HG02938 (cell line): ENCODE data around the gene SV2B.

ENCODE experiments used
- ATAC-seq: cut with Tn5 transposase; IDR thresholded peaks from one replicate; pipeline ENCODE4 v1.9.1; 2021; ENCODE audit warnings: mild to moderate bottlenecking, moderate library complexity; ENCODE audit not compliant: unreplicated experiment

The SV2B gene

DNA sequence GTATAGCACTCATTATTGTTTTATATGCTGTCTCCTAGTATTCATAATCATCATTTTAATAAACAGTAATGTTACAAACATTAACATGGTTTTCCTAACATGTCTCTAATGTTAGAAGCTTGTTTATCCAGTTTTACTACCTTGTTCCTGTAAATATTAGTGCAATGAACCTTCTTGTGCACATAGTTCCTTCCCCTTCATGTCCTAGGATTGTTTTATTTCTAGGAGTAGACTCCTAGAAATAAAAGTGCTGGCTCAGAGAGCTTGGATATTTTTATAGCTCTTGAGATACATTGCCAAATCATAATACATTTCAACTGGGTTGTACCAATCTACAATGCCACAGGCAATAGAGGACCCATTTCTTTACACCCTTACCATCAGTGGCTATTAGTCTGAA is 161.3 kb downstream of the SV2B start:
- no peak for ATAC-seq

GRCh38 chr15:91263632-91264531 is 163.8 kb downstream of the SV2B start:
- no peak for ATAC-seq

- ATAC-seq = no peak
Observed at GRCh38 chr15:91264651-91265351, 164.7 kb downstream of the SV2B start.

GRCh38 chr15:91265416-91265940 is 165.4 kb downstream of the SV2B start:
- no peak for ATAC-seq

GRCh38 chr15:91268510-91268909 is 168.5 kb downstream of the SV2B start:
- ATAC-seq = no peak

- ATAC-seq = no peak
Observed at GRCh38 chr15:91270747-91271146, 170.7 kb downstream of the SV2B start.

DNA sequence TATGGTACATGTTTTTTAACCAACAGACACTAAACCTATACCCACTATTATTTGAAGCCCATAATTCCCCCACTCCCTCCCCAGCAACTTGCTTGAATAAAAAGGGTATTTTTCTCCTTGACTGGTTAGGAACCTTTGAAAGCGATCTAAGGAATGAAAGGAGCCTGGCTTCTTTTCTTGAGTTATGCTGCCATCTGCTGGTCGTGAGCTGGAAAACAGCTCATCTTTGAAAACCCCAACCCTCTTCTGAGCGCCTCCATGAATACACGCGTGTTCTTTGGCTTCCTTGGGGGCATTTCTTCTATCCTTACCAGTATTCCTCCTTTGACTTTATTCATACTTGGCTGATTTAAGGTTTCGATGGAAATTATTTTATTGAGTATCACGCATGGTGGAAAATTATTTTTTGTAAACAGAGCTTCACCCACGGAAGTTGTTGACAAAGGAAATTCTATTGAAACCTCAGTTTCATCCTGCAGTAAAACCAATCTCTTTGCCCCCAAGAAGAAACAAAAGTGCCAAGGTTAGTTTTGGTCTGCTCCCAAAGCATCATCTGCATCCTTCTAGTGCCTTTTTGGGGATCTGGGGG is 171.6 kb downstream of the SV2B start:
- ATAC-seq = peak; percentile 45

DNA sequence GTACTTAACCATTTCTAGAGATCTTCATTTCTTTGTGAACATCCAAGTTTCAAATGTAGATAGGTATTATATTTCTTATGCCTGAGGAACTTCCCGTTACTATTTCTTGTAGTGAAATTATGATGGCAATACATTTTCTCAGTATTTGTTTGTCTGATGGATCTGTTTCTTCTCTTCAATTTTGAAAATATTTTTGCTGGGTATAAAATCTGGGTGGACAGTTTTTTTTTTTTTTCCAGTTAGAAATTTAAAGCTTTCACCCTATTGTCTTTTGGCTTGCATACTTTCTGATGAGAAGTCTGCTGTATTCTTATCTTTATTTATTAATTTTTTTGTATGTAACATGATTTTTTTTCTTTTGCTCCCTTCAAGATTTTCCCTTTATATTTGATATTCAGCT is 175.8 kb downstream of the SV2B start:
- no peak for ATAC-seq

- ATAC-seq = no peak
Observed at GRCh38 chr15:91278951-91279350, 178.9 kb downstream of the SV2B start.

GRCh38 chr15:91279486-91279885 is 179.4 kb downstream of the SV2B start:
- ATAC-seq = no peak

DNA sequence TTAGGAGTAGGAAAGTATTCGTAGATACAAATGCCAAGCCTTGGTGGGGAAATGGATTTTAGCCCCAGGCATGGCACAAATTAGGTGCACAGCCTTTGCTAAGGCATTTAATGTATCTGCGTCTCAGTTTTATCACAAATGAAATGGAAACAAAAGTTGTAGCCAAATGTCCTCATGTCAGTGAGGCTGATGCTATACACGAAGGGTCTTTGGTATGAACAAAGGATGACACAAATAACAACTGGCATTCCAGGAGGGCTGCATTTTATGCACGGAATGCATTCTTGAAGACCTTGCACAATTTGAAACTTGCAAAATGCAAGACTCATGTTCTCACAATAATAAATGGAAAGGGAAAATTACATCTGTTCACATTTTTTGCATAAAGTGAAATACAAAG is 181.9 kb downstream of the SV2B start:
- ATAC-seq = no peak

DNA sequence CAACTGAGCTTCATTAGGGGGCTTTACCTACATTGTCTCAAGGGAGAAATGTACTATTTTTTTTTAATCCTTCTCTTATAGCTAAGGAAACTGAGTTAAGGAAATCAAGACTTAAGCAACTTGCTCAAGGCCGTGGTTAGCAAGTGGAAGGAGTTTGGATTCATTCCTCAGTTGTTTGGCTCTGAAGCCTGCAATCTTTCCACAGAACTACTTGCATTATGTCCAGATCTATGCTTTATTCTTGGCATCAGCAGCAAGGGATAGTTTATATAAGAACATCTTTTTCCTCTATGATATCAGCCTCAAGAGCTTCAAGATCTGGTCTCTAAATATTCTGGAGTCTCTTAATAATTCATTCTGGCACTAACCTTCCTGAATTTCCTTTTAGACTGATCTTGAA is 182.4 kb downstream of the SV2B start:
- ATAC-seq = no peak

GRCh38 chr15:91283155-91283554 is 183.1 kb downstream of the SV2B start:
- no peak for ATAC-seq

- ATAC-seq = no peak
Observed at GRCh38 chr15:91284758-91285466, 184.9 kb downstream of the SV2B start.

GRCh38 chr15:91289324-91289723 is 189.3 kb downstream of the SV2B start:
- ATAC-seq = no peak

- ATAC-seq = no peak
Observed at GRCh38 chr15:91290553-91290952, 190.5 kb downstream of the SV2B start.

DNA sequence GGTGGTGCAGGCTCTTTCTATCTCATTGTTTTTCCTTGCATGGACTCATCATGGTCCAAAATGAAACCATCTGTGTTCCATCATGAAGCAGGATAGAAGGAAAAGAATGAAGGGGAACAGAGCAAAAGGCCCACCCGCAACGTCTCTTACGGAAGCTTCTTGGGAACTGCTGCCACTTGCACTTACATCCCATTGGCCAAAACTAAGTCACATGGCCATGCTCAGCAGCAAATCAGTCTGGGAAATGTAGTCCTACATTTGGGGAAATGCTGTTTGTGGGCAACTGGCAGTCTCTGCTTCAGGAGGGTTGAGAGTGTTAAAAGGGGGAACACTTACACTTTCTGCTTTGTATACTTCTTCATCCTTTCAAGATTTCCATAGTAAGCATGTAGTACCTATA is 191.6 kb downstream of the SV2B start:
- ATAC-seq = no peak

- no peak for ATAC-seq
Observed at GRCh38 chr15:91294344-91294743, 194.3 kb downstream of the SV2B start.

DNA sequence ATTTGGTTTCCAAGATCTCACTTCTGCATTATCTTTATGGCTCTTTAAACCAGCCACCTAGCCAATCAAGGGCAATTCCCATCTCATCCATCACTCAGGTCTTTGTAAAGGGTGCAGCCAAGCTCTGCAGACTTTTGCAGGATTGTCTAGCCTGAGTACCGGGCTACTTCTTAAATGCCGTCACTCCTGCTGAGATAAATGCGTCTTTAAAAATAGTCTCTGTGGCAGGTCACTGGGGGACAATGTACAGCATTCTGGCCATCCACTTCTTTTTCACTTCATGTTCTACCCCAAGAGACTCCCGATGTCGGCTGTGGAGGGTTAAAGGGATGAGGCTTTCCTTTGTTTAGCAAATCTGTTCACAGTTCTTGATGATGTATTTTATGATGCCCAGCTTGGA is 194.7 kb downstream of the SV2B start:
- no peak for ATAC-seq

DNA sequence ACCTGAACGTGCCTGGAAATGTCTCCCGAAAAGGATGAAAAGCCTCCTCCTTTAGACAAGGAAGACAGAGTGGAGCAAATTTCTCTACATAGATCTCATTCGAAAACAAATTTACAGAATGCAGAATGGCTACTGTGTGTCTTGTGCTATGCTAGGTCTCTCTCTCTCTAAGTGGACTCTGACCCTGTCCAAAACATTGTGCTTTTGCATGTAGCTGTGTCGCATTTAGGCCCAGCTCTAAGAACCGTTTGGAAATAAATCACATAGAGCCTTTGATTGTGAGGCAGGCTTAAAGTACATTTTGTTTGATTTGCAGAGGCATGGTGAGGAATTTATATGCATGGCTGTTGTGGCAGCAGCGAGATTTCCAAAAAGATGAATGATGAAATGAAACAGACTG is 198.0 kb downstream of the SV2B start:
- ATAC-seq = no peak
